RWPE1 (cell line): ENCODE data around the gene SIM2.

Experiments used
- CTCF ChIA-PET: fragments of 350-600 bp; sonication (Branson Sonifier 250); formaldehyde crosslinking; extraction: SDS; loops from one replicate; lab custom pipeline; 2021; lab: Yijun Ruan, JAX
- POLR2A ChIA-PET: fragments of 400-600 bp; formaldehyde crosslinking; extraction: SDS; loops from one replicate; lab custom pipeline; 2020; ENCODE audit warnings: antibody characterized with exemption; ENCODE audit not compliant: low non-redundant PET; lab: Yijun Ruan, JAX
- DNase-seq: peaks from one replicate; pipeline ENCODE4 v3.0.0; 2012; ENCODE audit warnings: low spot score
- H3K27ac ChIP-seq: fragments of 450-650 bp; 2 replicates; pipeline ENCODE4 v1.5.1; 2017
- TF ChIP-seq, protein P1 (sequence below): fragments of 450-650 bp; conservative IDR thresholded peaks from 2 replicates; pipeline ENCODE4 v1.5.1; 2017; ENCODE audit warnings: low read depth, mild to moderate bottlenecking

Gene SIM2

DNA sequence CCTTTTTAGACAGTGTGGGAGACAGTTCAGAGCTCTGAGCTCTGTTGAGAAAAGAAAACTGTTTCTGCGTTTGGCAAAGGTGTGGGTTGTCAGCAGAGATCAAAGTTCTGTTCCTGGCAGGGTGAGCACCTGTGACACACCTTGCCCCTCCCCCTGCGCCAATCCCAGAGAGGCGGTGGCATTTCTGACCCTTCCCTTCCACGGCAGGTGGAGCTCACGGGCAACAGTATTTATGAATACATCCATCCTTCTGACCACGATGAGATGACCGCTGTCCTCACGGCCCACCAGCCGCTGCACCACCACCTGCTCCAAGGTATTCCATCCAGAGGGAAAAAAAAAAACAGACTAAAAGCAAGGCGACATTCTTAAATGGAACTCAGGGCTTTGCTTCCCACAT lies 20.7 kb downstream of the SIM2 start:
- DNase-seq, result no peak
- ChIA-PET POLR2A (no interaction called here), CTCF (interaction anchor here (0.6 to 1.5 kb wide), 3 partner anchors 27 to 257 kb away, joined by 3 read pairs; no protein-coding TSS in a partner anchor)
- H3K27ac ChIP-seq, result peak overlapping the region; percentile 80
- TF ChIP-seq, protein P1, sequence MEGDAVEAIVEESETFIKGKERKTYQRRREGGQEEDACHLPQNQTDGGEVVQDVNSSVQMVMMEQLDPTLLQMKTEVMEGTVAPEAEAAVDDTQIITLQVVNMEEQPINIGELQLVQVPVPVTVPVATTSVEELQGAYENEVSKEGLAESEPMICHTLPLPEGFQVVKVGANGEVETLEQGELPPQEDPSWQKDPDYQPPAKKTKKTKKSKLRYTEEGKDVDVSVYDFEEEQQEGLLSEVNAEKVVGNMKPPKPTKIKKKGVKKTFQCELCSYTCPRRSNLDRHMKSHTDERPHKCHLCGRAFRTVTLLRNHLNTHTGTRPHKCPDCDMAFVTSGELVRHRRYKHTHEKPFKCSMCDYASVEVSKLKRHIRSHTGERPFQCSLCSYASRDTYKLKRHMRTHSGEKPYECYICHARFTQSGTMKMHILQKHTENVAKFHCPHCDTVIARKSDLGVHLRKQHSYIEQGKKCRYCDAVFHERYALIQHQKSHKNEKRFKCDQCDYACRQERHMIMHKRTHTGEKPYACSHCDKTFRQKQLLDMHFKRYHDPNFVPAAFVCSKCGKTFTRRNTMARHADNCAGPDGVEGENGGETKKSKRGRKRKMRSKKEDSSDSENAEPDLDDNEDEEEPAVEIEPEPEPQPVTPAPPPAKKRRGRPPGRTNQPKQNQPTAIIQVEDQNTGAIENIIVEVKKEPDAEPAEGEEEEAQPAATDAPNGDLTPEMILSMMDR, result no peak

DNA sequence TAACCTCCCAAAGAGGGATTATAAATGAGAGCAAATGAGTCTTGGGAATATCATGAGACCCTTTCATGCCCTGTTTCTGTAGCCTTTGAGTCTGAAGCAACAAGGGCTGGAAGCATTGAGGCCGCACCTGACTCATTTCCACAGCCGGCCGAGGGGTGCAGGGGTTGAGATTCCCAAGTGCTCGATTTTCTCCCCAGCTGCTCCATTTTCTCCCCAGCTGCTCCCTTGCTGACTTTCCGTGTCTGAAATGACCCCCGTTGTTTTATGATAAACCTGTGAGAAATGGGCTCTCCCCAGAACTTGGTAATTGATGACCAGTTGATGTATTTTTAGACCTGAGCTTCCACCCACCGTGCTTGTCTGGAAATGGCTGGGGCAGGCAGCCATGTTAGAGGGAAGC lies 22.9 kb downstream of the SIM2 start:
- TF ChIP-seq, protein P1, result no peak
- peak overlapping the region; percentile 42; the same call in 1 of the 2 replicates for H3K27ac ChIP-seq
- DNase-seq, result no peak
- ChIA-PET POLR2A (no interaction called here), CTCF (no interaction called here)

DNA sequence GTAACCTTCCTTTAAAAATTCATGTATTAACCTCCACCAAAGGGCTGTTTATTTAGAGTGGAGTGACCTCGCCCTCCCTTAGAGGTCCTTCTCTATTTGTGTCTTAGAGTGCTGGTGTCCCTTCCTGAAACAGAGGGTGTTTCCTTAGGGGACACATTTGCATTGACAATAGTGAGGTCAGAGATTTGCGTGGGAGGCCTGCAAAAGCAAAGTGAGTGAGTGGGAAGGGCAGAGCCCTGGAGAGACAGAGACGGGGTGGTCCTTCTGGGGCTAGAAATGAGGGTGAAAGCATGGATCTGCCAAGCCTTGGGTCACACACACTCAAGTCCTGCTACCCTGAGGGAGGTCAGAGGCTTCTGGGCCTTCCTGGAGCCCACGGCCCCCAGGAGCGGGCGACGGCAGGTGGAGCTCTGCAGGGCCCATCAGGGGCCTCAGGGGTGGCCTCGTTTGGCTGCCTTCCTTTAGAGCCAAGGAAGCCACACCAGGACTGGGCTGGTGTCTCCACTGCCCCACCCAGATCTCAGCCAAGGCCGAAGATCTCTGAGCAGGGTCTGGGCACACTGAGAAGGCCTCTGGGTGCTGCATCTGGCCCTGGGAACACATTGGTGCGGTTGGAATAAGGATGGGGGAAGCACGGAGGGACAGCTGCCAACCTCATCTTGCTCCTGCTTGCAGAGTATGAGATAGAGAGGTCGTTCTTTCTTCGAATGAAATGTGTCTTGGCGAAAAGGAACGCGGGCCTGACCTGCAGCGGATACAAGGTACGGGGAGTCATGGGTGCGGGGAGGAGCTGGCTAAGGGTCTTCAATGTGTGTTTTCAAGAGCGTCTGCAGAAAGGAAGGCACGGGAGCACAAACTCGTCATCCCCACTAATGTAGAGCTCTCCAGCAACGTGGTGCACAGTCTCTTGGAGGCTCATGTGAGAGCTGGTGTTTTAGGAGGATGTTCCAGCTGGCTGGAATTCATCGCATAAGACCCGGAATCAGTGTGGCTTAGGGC lies 23.8 kb downstream of the SIM2 start:
- POLR2A ChIA-PET, result no interaction called here
- TF ChIP-seq, protein P1, result no peak
- CTCF ChIA-PET, result no interaction called here

DNA sequence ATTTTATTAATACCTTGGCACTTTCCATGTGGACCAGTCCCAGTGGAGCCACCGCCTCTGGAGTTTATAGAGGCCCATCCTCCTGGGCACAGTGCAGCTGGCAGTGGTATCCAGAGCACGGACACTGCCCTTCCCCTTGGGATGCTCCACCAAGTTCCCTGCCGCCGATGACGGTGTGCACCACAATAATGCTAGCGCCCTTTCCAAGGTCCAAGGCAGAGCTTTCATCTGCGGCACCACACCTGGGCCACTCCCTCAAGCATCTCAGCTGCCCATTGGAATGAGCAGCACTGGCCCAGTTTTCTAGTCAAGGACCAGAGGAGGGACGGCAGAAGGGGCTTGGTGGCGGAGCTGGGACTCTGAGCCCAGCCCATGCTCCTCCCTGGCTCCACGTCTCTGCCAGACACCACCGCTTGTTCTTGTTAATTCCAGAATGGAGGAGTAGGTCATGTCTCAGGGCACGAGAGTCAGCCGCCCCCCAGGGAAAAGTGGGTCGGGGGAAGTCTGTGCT lies 24.5 kb downstream of the SIM2 start:
- DNase-seq, result no peak
- peak overlapping the region; percentile 29 for H3K27ac ChIP-seq
- TF ChIP-seq, protein P1, result no peak
- CTCF ChIA-PET, result no interaction called here
- POLR2A ChIA-PET, result interaction anchor here (0.7 kb wide), 1 partner anchor 123 kb away, joined by 3 read pairs; no protein-coding TSS in a partner anchor

More for the DNA sequence above, 23.8 kb downstream of the SIM2 start:
- H3K27ac ChIP-seq, result peak overlapping the region; percentile 29
- no peak for DNase-seq

DNA sequence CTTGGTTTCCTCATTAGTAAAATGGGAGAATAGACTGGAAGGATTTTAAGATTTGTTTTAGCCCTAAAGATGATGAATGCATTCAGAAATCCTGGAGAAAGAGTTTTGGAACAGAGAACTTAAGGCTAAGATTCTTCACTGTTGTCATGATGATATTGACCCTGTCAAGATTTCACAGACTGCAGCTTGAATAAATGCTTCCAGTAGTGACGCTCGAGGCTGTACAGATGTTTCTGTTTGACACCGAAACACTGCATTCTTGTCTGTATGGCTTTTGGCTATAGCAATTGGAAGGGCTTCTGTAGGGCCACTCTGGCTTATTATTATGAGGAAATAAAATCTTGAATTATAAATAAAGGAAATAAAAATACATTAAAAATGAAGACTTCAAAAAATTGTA lies 25.7 kb downstream of the SIM2 start:
- H3K27ac ChIP-seq, result no peak overlapping the region
- no peak for DNase-seq
- ChIA-PET POLR2A (no interaction called here), CTCF (no interaction called here)
- TF ChIP-seq, protein P1, result no peak

DNA sequence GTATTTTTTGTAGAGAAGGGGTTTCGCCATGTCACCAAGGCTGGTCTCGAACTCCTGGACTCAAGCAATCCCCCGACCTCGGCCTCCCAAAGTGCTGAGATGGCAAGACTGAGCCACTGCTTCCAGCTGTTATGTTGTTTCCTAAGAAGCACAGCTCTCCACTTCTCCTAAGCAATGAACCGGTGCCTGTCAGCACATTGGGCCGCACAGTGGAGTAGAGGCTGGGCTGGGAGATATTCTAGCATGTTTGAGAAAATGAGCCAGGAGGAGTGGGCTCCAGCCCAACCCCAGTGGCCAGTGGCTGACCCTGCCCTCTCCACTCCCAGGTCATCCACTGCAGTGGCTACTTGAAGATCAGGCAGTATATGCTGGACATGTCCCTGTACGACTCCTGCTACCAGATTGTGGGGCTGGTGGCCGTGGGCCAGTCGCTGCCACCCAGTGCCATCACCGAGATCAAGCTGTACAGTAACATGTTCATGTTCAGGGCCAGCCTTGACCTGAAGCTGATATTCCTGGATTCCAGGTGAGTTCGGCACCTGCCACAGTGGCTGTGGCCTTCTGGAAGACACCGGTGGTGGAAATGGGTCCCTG lies 27.0 kb downstream of the SIM2 start:
- 0 out of 2 replicates have a peak overlapping the region, but pooled peaks have one; percentile 6 for H3K27ac ChIP-seq
- POLR2A ChIA-PET, result interaction anchor here (0.6 kb wide), 1 partner anchor 1586 kb away, joined by 3 read pairs; no protein-coding TSS in a partner anchor
- TF ChIP-seq, protein P1, result no peak
- DNase-seq, result no peak
- CTCF ChIA-PET, result interaction anchor here (0.6 kb wide), 1 partner anchor 353 kb away, joined by 3 read pairs; no protein-coding TSS in a partner anchor
